GM19239 (cell line): ENCODE measurements around the gene KANK2.

Experiments used
- DNase-seq: peaks from one replicate; pipeline ENCODE4 v3.0.0; 2011; ENCODE audit warnings: low spot score; ENCODE audit not compliant: insufficient read length
- FAIRE-seq: peaks from 2 replicates; lab custom pipeline; 2011; peaks lifted over from hg19 to GRCh38; lab: Jason Lieb, UNC

The KANK2 gene

GRCh38 chr19:11116507-11116906, 80.8 kb downstream of the KANK2 start:
- DNase-seq (no peak), FAIRE-seq (no peak)

GRCh38 chr19:11115895-11116446, 81.4 kb downstream of the KANK2 start:
- no peak for FAIRE-seq
- DNase-seq = no peak

GRCh38 chr19:11115042-11115441, 82.3 kb downstream of the KANK2 start:
- FAIRE-seq (no peak), DNase-seq (no peak)
